H1 (cell line): ENCODE results near the gene KDR. TPM values are rescaled to one million over a fixed set of nuclear protein-coding genes. Genes with fewer than 3 reads are reported as not detected.

Experiments
- ATF3 ChIP-seq: IDR thresholded peaks from 2 replicates; pipeline ENCODE4 v1.6.1; 2011; ENCODE audit warnings: low read depth, mild to moderate bottlenecking, low read length; ENCODE audit not compliant: insufficient read depth
- CTCF ChIP-seq, 3 experiments: IDR thresholded peaks; 1 replicate in 2 of 3; 2 replicates in 1 of 3; pipeline versions ENCODE4 v1.5.1 to v1.6.1; 2011; ENCODE audit warnings: low read length in 3 of 3, mild to moderate bottlenecking in 3 of 3, inconsistent platforms in 2 of 3, low read depth in 1 of 3, moderate library complexity in 1 of 3; ENCODE audit not compliant: insufficient read depth in 1 of 3; ENCODE audit errors: control extremely low read depth in 1 of 3
- HDAC6 ChIP-seq: IDR thresholded peaks from one replicate; pipeline ENCODE4 v1.7.1; 2012; ENCODE audit warnings: low read depth, mild to moderate bottlenecking, inconsistent platforms, low read length, moderate library complexity
- KDM1A ChIP-seq: fragments of 200-600, 300-600 bp; sonication (generic); IDR thresholded peaks from 2 replicates; pipeline ENCODE4 v1.7.1; 2016; ENCODE audit warnings: mild to moderate bottlenecking, low read length, borderline replicate concordance
- SIRT6 ChIP-seq: IDR thresholded peaks from one replicate; pipeline ENCODE4 v1.7.1; 2012; ENCODE audit warnings: low read length, inconsistent platforms
- SRF ChIP-seq: IDR thresholded peaks from 2 replicates; pipeline ENCODE4 v1.6.1; 2011; ENCODE audit warnings: mild to moderate bottlenecking, low read depth, low read length, moderate library complexity
- polyA plus RNA-seq, 7 experiments: library from polyadenylated mRNA; depleted of rRNA in 3 of 7; stranded (reverse) in 5 of 7; unstranded in 2 of 7; fragments of >200 nt in 5 of 7; fragments of 200-250 nt in 2 of 7; gene quantifications; 1 replicate in 5 of 7; 2 replicates in 1 of 7; 4 replicates in 1 of 7; pipeline versions ENCODE4 v1.2.1 to v1.2.3, GENCODE V29; 2011 to 2013; ENCODE audit warnings: missing spikeins in 2 of 7, mixed read lengths in 2 of 7
- total RNA-seq: library from RNA; stranded (reverse); fragmentation: NEBNext Ultra II Directional; extraction: Animal tissue kit (Norgen Biotek cat#: 25700); gene quantifications from 2 replicates; pipeline ENCODE4 v1.2.1, GENCODE V29; 2021

Gene KDR
- total and polyA plus RNA-seq, 2 of the 8 experiments (the other 6 are each of a cell fraction or from before 2014, with no cell fraction given), result 69.3 to 106 TPM

- no peak for TF ChIP-seq KDM1A
- no peak for TF ChIP-seq SRF
- TF ChIP-seq SIRT6, result no peak
- no peak for TF ChIP-seq CTCF (IDR thresholded peaks at IDR 0.05; ENCODE audit: control extremely low read depth in 1 of 3, insufficient read depth in 1 of 3, low read depth in 1 of 3, low read length in 3 of 3)
- TF ChIP-seq ATF3, result no peak
- TF ChIP-seq HDAC6, result no peak
Observed at GRCh38 chr4:55050418-55050950, 74.9 kb downstream of the KDR start (continued).
